Glutamatergic neuron (in vitro differentiated cells): Measurements from ENCODE around the gene THOC2. TPM values are rescaled to one million over a fixed set of nuclear protein-coding genes. Genes with fewer than 3 reads are reported as not detected.
A peak's percentile ranks its signal among the peaks of the same experiment; 100 is the strongest.
"Not testable (repeated sequence)": the region's sequence is repeated elsewhere in the genome, so short reads cannot be mapped to it uniquely, and the experiment has no call there.

Source experiments
- DNase-seq: peaks from one replicate; pipeline ENCODE4 v3.0.0; 2022
- H3K27ac Mint-ChIP-seq: one replicate; pipeline ENCODE4 v1.8.0; 2020; ENCODE audit warnings: mild to moderate bottlenecking, mixed read lengths, inconsistent platforms; ENCODE audit not compliant: unreplicated experiment
- H3K27me3 Mint-ChIP-seq: one replicate; pipeline ENCODE4 v1.8.0; 2020; ENCODE audit warnings: mild to moderate bottlenecking, moderate library complexity, mixed read lengths, inconsistent platforms; ENCODE audit not compliant: unreplicated experiment
- H3K36me3 Mint-ChIP-seq: one replicate; pipeline ENCODE4 v1.8.0; 2020; ENCODE audit warnings: mild to moderate bottlenecking, mixed read lengths, inconsistent platforms; ENCODE audit not compliant: unreplicated experiment
- H3K4me1 Mint-ChIP-seq: one replicate; pipeline ENCODE4 v1.8.0; 2020; ENCODE audit warnings: mild to moderate bottlenecking, low read depth, mixed read lengths, inconsistent platforms; ENCODE audit not compliant: unreplicated experiment
- H3K4me3 Mint-ChIP-seq: one replicate; pipeline ENCODE4 v1.8.0; 2020; ENCODE audit warnings: mild to moderate bottlenecking, mixed read lengths, inconsistent platforms; ENCODE audit not compliant: unreplicated experiment
- H3K9me3 Mint-ChIP-seq: one replicate; pipeline ENCODE4 v1.8.0; 2020; ENCODE audit warnings: mild to moderate bottlenecking, moderate library complexity, mixed read lengths, inconsistent platforms; ENCODE audit not compliant: unreplicated experiment
- long read RNA-seq: library from polyadenylated mRNA; unstranded; transcript quantifications from one replicate; pipeline ENCODE4 v2.0.0, GENCODE V29; 2020; ENCODE audit not compliant: unreplicated experiment
- total RNA-seq: library from RNA; stranded (reverse); fragmentation: NEBNext Ultra II Directional; extraction: Animal tissue kit (Norgen Biotek cat#: 25700); gene quantifications from one replicate; pipeline ENCODE4 v1.2.1, GENCODE V29; 2021; ENCODE audit not compliant: unreplicated experiment
- TF ChIP-seq, protein P1 (sequence below): fragments of 200-600 bp; sonication (generic); IDR thresholded peaks from one replicate; pipeline ENCODE4 v1.5.0; 2021; ENCODE audit not compliant: partially characterized antibody, unreplicated experiment

Gene THOC2, protein sequence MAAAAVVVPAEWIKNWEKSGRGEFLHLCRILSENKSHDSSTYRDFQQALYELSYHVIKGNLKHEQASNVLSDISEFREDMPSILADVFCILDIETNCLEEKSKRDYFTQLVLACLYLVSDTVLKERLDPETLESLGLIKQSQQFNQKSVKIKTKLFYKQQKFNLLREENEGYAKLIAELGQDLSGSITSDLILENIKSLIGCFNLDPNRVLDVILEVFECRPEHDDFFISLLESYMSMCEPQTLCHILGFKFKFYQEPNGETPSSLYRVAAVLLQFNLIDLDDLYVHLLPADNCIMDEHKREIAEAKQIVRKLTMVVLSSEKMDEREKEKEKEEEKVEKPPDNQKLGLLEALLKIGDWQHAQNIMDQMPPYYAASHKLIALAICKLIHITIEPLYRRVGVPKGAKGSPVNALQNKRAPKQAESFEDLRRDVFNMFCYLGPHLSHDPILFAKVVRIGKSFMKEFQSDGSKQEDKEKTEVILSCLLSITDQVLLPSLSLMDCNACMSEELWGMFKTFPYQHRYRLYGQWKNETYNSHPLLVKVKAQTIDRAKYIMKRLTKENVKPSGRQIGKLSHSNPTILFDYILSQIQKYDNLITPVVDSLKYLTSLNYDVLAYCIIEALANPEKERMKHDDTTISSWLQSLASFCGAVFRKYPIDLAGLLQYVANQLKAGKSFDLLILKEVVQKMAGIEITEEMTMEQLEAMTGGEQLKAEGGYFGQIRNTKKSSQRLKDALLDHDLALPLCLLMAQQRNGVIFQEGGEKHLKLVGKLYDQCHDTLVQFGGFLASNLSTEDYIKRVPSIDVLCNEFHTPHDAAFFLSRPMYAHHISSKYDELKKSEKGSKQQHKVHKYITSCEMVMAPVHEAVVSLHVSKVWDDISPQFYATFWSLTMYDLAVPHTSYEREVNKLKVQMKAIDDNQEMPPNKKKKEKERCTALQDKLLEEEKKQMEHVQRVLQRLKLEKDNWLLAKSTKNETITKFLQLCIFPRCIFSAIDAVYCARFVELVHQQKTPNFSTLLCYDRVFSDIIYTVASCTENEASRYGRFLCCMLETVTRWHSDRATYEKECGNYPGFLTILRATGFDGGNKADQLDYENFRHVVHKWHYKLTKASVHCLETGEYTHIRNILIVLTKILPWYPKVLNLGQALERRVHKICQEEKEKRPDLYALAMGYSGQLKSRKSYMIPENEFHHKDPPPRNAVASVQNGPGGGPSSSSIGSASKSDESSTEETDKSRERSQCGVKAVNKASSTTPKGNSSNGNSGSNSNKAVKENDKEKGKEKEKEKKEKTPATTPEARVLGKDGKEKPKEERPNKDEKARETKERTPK (N-terminal part only)
- total RNA-seq, result 69.5 TPM
- long read RNA-seq, partial matches to known transcripts, result 15 of 21 reads
- long read RNA-seq, other reads (novel, unspliced or antisense), result 6 of 21 reads

DNA sequence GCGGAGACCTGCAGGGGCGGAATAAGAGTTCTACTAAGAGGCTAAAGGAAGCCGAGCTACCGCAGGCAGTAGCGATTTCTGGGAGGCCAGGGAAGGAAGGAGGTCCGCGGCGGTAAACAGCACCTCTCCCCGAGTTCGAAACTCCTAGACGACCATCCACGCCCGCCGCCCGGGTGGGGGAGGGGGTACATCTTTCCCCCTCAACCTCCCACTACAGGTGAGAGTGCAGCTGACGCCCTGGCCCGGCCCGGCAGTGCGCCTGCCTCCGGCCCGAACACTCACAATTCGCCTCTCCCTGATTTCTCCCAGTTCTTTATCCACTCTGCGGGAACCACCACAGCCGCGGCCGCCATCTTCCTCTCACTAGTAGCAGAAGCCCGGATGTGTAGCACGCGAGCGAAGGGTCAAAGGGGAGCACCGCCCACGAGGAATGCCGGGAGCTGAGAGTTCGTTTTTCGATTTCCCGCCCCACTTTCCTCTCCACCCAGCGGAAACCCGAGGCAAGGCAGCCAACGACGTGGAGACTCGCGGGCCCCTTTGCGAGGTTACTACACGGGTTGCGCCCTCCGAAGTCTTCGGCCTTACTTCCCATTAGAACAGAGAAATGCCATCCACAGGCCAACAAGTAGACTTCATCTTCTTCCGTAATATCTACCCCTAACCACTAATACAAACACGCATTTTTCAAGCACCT is at the start of gene THOC2:
THOC2 (minus strand) TSS at position 383 of the 694 bp plus-strand sequence; CDS start at position 353, 30 bp downstream.
- TF ChIP-seq, protein P1, sequence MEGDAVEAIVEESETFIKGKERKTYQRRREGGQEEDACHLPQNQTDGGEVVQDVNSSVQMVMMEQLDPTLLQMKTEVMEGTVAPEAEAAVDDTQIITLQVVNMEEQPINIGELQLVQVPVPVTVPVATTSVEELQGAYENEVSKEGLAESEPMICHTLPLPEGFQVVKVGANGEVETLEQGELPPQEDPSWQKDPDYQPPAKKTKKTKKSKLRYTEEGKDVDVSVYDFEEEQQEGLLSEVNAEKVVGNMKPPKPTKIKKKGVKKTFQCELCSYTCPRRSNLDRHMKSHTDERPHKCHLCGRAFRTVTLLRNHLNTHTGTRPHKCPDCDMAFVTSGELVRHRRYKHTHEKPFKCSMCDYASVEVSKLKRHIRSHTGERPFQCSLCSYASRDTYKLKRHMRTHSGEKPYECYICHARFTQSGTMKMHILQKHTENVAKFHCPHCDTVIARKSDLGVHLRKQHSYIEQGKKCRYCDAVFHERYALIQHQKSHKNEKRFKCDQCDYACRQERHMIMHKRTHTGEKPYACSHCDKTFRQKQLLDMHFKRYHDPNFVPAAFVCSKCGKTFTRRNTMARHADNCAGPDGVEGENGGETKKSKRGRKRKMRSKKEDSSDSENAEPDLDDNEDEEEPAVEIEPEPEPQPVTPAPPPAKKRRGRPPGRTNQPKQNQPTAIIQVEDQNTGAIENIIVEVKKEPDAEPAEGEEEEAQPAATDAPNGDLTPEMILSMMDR, result peak; percentile 17
- DNase-seq, result peak; percentile 79
- Mint-ChIP-seq H3K36me3 (no peaks in the 10 kb centered on the region), H3K4me1 (no peaks in the 10 kb centered on the region), H3K27ac (peak within 1 kb of the TSS; percentile 93), H3K9me3 (peaks cover 2% of the 10 kb centered on the region), H3K4me3 (peak within 1 kb of the TSS; percentile 97), H3K27me3 (peaks cover 5% of the 10 kb centered on the region)

DNA sequence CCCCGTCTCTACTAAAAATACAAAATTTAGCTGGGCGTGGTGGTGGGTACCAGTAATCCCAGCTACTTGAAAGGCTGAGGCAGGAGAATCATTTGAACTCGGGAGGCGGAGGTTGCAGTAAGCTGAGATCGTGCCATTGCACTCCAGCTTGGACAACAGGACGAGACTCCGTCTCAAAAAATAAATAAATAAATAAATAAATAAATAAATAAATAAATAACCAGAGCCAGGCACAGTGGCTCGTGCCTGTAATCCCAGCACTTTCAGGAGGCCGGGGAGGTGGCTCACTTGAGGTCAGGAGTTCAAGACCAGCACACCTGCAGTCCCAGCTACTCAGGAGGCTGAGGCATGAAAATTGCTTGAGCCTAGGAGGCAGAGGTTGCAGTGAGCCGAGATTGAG is 48.9 kb upstream of the THOC2 start:
- not testable (repeated sequence) for H3K9me3 Mint-ChIP-seq, H3K27me3 Mint-ChIP-seq, H3K4me1 Mint-ChIP-seq, DNase-seq, H3K27ac Mint-ChIP-seq, H3K36me3 Mint-ChIP-seq, H3K4me3 Mint-ChIP-seq

DNA sequence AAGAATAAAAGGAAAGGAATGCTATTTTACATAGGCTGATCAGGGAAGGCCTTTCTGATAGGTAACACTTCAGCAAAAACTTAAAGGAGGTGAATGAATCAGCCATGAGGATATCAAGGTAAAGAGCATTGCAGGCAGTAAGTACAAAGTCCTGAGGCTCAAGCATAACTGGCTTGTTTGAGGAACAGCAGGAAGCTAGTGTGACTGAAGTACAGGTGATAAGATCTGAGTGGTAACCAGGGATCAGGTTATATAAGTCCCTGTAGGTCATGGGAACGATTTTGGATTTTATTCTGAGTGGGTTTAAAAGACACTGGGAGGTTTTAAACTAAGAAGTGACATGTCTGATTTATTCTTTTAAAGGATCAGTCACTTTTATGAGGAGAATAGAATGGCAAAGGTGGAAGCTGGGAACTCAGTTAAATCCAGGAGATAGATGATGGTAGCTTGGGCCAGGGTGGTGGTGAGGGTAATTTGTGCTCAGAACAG is 47.1 kb upstream of the THOC2 start:
- H3K36me3 Mint-ChIP-seq, result no peaks in the 10 kb centered on the region
- TF ChIP-seq, protein P1, result no peak
- H3K4me3 Mint-ChIP-seq, result no peak overlapping the region
- no peaks in the 10 kb centered on the region for H3K4me1 Mint-ChIP-seq
- no peaks in the 10 kb centered on the region for H3K9me3 Mint-ChIP-seq
- no peak for DNase-seq
- H3K27me3 Mint-ChIP-seq, result no peaks in the 10 kb centered on the region
- H3K27ac Mint-ChIP-seq, result no peak overlapping the region

DNA sequence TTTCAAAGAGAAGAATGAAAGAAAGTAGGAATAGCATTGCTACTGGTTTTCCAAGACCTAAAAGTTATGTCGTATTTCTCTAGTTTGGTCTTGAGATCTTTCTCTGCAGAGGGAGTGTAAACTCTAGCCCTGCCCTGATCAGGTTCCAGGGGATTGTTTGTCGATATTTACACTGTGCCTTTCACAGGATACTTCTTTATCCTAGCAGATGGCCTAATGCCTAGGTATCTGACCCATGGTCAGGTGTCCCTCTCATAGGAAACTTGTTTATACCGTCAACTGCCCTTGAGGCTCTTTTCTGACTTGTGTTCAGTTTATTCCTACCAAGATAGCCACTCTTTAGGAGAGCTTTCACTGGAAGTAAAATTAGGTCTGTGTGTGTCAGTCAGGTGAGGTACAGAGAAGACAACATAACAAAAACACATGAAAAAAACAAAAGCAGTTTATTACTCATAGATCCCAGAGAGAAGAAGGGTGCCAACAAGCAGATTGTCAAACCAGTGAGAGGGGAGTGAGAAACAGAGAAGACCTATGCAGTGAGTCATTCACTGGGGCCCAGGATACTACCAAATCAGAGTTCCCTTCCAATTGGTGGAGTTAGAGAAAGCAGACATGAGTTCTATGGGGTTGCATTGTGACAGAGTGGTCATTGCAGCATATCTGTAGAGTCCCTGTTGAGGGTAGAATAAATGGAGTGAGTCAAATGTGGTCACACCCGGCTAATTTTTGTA is 40.6 kb upstream of the THOC2 start:
- TF ChIP-seq, protein P1, result no peak
- no peak for DNase-seq
- H3K27ac Mint-ChIP-seq, result no peak overlapping the region
- no peaks in the 10 kb centered on the region for H3K27me3 Mint-ChIP-seq
- peaks cover 3% of the 10 kb centered on the region for H3K9me3 Mint-ChIP-seq
- no peaks in the 10 kb centered on the region for H3K4me1 Mint-ChIP-seq
- no peak overlapping the region for H3K4me3 Mint-ChIP-seq
- H3K36me3 Mint-ChIP-seq, result no peaks in the 10 kb centered on the region
